Keratinocyte (primary cell): ENCODE measurements around the gene A2M. TPM values are rescaled to one million over a fixed set of nuclear protein-coding genes. Genes with fewer than 3 reads are reported as not detected.

ENCODE experiments used
- DNase-seq: peaks from one replicate; pipeline ENCODE4 v3.0.0-alpha.2; 2011; ENCODE audit warnings: low read depth, missing footprints, low spot score
- FAIRE-seq: peaks from 2 replicates; lab custom pipeline; 2011; peaks lifted over from hg19 to GRCh38; lab: Jason Lieb, UNC
- H2AFZ ChIP-seq: 2 replicates; pipeline ENCODE4 v1.6.0; 2012; ENCODE audit warnings: low read length, control low read depth, inconsistent platforms; ENCODE audit not compliant: control insufficient read depth
- H3K27ac ChIP-seq: 2 replicates; pipeline ENCODE4 v1.5.1; 2011; ENCODE audit warnings: low read length; ENCODE audit not compliant: control insufficient read depth, insufficient read depth
- H3K27me3 ChIP-seq: 3 replicates; pipeline ENCODE4 v1.6.0; 2011; ENCODE audit warnings: low read length; ENCODE audit not compliant: control insufficient read depth, insufficient read depth; ENCODE audit errors: extremely low read depth
- H3K36me3 ChIP-seq, 2 experiments: 2 replicates in 1 of 2; 3 replicates in 1 of 2; pipeline ENCODE4 v1.5.1; 2011; ENCODE audit warnings: low read length in 2 of 2, mild to moderate bottlenecking in 1 of 2; ENCODE audit not compliant: control insufficient read depth in 2 of 2, insufficient read depth in 2 of 2; ENCODE audit errors: extremely low read depth in 1 of 2
- H3K4me1 ChIP-seq: 3 replicates; pipeline ENCODE4 v1.5.1; 2011; ENCODE audit warnings: low read length; ENCODE audit not compliant: control insufficient read depth, insufficient read depth; ENCODE audit errors: extremely low read depth
- H3K4me2 ChIP-seq: 3 replicates; pipeline ENCODE4 v1.6.0; 2011; ENCODE audit warnings: low read depth, low read length; ENCODE audit not compliant: control insufficient read depth, insufficient read depth; ENCODE audit errors: extremely low read depth
- H3K4me3 ChIP-seq, 3 experiments: fragments of 200-600 bp in 1 of 3; sonication (generic) in 1 of 3; 2 replicates in 2 of 3; 3 replicates in 1 of 3; pipeline ENCODE4 v1.5.1; 2011 to 2016; ENCODE audit warnings: low read length in 3 of 3, mild to moderate bottlenecking in 3 of 3, control low read depth in 2 of 3, inconsistent platforms in 1 of 3, low read depth in 1 of 3, mixed read lengths in 1 of 3, mixed run types in 1 of 3, moderate library complexity in 1 of 3; ENCODE audit not compliant: control insufficient read depth in 2 of 3, insufficient read depth in 2 of 3; ENCODE audit errors: extremely low read depth in 1 of 3
- H3K79me2 ChIP-seq: 2 replicates; pipeline ENCODE4 v1.6.0; 2012; ENCODE audit warnings: low read length; ENCODE audit not compliant: control insufficient read depth, insufficient read depth
- H3K9ac ChIP-seq: 3 replicates; pipeline ENCODE4 v1.6.0; 2011; ENCODE audit warnings: low read length; ENCODE audit not compliant: control insufficient read depth, insufficient read depth; ENCODE audit errors: extremely low read depth
- H3K9me1 ChIP-seq: 3 replicates; pipeline ENCODE4 v1.6.0; 2011; ENCODE audit warnings: low read length; ENCODE audit not compliant: control insufficient read depth, insufficient read depth; ENCODE audit errors: extremely low read depth
- H3K9me3 ChIP-seq: 2 replicates; pipeline ENCODE4 v1.5.1; 2012; ENCODE audit warnings: low read depth, low read length; ENCODE audit not compliant: control insufficient read depth
- H4K20me1 ChIP-seq: 3 replicates; pipeline ENCODE4 v1.6.0; 2011; ENCODE audit warnings: low read length; ENCODE audit not compliant: control insufficient read depth, insufficient read depth; ENCODE audit errors: extremely low read depth
- CTCF ChIP-seq, 3 experiments: IDR thresholded peaks in 1 of 3; conservative IDR thresholded peaks in 1 of 3; optimal IDR thresholded peaks in 1 of 3; 2 replicates in 2 of 3; 3 replicates in 1 of 3; pipeline versions ENCODE3 to v1.5.1; 2011; ENCODE audit warnings: low read length in 3 of 3, mild to moderate bottlenecking in 3 of 3, moderate library complexity in 2 of 3, control low read depth in 1 of 3, inconsistent platforms in 1 of 3; ENCODE audit not compliant: insufficient read depth in 2 of 3; ENCODE audit errors: extremely low read depth in 1 of 3
- EZH2 ChIP-seq: IDR thresholded peaks from one replicate; pipeline ENCODE4 v1.6.1; 2012; ENCODE audit warnings: inconsistent platforms, mild to moderate bottlenecking, low read length, moderate library complexity
- dilution Hi-C: fragments of 300-500 bp; cut with MboI; formaldehyde crosslinking; loops from one replicate; pipeline ENCODE4 v1.7.0; 2020; ENCODE audit warnings: low sequenced_read_pairs; ENCODE audit not compliant: extremely low pct_ligation_motif_present
- polyA plus RNA-seq, 5 experiments: library from polyadenylated mRNA; depleted of rRNA in 3 of 5; stranded (reverse) in 3 of 5; stranded (forward) in 1 of 5; unstranded in 1 of 5; fragments of >200 nt; gene quantifications; 1 replicate in 1 of 5; 2 replicates in 3 of 5; 3 replicates in 1 of 5; pipeline versions ENCODE4 v1.2.1 to v1.2.3, GENCODE V29; 2011 to 2012; ENCODE audit warnings: missing spikeins in 2 of 5, low read depth in 1 of 5, low replicate concordance in 1 of 5

The A2M gene
- polyA plus RNA-seq, 1 donor (not counting 4 experiments of a cell fraction or from before 2014, with no cell fraction given) = 0.49 TPM

- no peaks in the 10 kb centered on the region for H3K79me2 ChIP-seq
- no peaks in the 10 kb centered on the region for H3K9me3 ChIP-seq
- no peaks in the 10 kb centered on the region for H3K36me3 ChIP-seq
- H3K4me3 ChIP-seq = no peak overlapping the region
- no peak overlapping the region for H3K27ac ChIP-seq
- no peaks in the 10 kb centered on the region for H4K20me1 ChIP-seq
- no peak overlapping the region for H2AFZ ChIP-seq
- dilution Hi-C loops = no loop called here
- no peaks in the 10 kb centered on the region for H3K9me1 ChIP-seq
- H3K4me1 ChIP-seq = no peaks in the 10 kb centered on the region
- no peak overlapping the region for H3K9ac ChIP-seq
- H3K27me3 ChIP-seq = no peaks in the 10 kb centered on the region
- no peak for FAIRE-seq
- no peak for TF ChIP-seq CTCF (optimal IDR thresholded peaks at IDR 0.05 in 1 of 3, IDR thresholded peaks at IDR 0.05 in 1 of 3, conservative IDR thresholded peaks at IDR 0.05 in 1 of 3; ENCODE audit: extremely low read depth in 1 of 3, insufficient read depth in 2 of 3, low read length in 3 of 3)
- no peak for TF ChIP-seq EZH2
- H3K4me2 ChIP-seq = no peak overlapping the region
- no peak for DNase-seq
These were observed 16.0 kb downstream of the A2M start for GRCh38 chr12:9099552-9100190.

DNA sequence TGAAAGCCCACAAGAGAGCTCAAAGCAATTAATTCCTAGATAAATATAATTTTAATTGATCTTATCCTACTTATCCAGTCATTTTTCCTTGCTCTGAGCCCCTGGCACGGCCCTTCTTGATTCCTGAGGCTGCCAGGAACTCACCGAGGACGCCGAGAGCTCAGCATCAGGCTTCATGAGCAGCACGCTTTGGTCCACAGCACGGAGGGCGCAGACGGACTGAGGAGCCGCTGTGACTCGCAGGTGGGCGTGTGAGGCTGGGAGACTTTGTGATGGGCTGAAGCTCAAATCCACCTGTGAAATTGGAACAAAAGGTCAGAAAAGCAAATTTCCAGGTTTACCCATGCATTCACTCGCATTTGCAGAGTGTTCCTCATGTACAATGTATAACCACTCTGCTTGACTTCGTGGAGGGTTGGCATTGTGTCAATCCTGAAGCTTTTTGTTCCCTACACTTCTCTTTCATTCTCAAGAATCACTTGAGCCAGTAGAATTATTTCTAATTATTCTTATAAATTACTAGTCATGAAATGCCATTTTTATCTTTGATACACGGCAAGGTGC, 17.2 kb downstream of the A2M start:
- H2AFZ ChIP-seq = no peak overlapping the region
- H3K9me3 ChIP-seq = no peaks in the 10 kb centered on the region
- H3K4me2 ChIP-seq = no peak overlapping the region
- TF ChIP-seq EZH2 (no peak), CTCF (optimal IDR thresholded peaks at IDR 0.05 in 1 of 3, IDR thresholded peaks at IDR 0.05 in 1 of 3, conservative IDR thresholded peaks at IDR 0.05 in 1 of 3; ENCODE audit: extremely low read depth in 1 of 3, insufficient read depth in 2 of 3, low read length in 3 of 3) (no peak)
- H3K9me1 ChIP-seq = no peaks in the 10 kb centered on the region
- H3K4me1 ChIP-seq = no peaks in the 10 kb centered on the region
- no peaks in the 10 kb centered on the region for H4K20me1 ChIP-seq
- no peaks in the 10 kb centered on the region for H3K36me3 ChIP-seq
- dilution Hi-C loops = no loop called here
- FAIRE-seq (no peak), DNase-seq (no peak)
- no peak overlapping the region for H3K9ac ChIP-seq
- H3K27me3 ChIP-seq = no peaks in the 10 kb centered on the region
- H3K79me2 ChIP-seq = no peaks in the 10 kb centered on the region
- no peak overlapping the region for H3K27ac ChIP-seq
- H3K4me3 ChIP-seq = no peak overlapping the region
